HFFc6 (cell line): ENCODE data around the gene RENBP. TPM values are rescaled to one million over a fixed set of nuclear protein-coding genes. Genes with fewer than 3 reads are reported as not detected.

Experiments used
- DNase-seq: peaks from one replicate; pipeline ENCODE4 v3.0.0-alpha.2; 2018
- H3K27ac Mint-ChIP-seq: 2 replicates; pipeline ENCODE4 v1.8.0; 2020; ENCODE audit warnings: mild to moderate bottlenecking, mixed read lengths
- H3K27me3 Mint-ChIP-seq: 2 replicates; pipeline ENCODE4 v1.8.0; 2021; ENCODE audit warnings: mild to moderate bottlenecking, moderate library complexity, mixed read lengths; ENCODE audit not compliant: insufficient read depth
- H3K36me3 Mint-ChIP-seq: 2 replicates; pipeline ENCODE4 v1.8.0; 2021; ENCODE audit warnings: low read depth, mixed read lengths
- H3K4me1 Mint-ChIP-seq: 2 replicates; pipeline ENCODE4 v1.8.0; 2020; ENCODE audit warnings: low read depth, mixed read lengths
- H3K4me3 Mint-ChIP-seq: 2 replicates; pipeline ENCODE4 v1.8.0; 2020; ENCODE audit warnings: mild to moderate bottlenecking, moderate library complexity, mixed read lengths
- H3K9me3 Mint-ChIP-seq: 2 replicates; pipeline ENCODE4 v1.8.0; 2020; ENCODE audit warnings: mild to moderate bottlenecking, mixed read lengths
- total RNA-seq, 6 experiments: library from RNA; stranded (reverse); fragmentation: NEBNext Ultra II Directional; extraction: Animal tissue kit (Norgen Biotek cat#: 25700); gene quantifications; 2 replicates in 1 of 6; 3 replicates in 5 of 6; pipeline ENCODE4 v1.2.3, GENCODE V29; 2021
- TF ChIP-seq, protein P1 (sequence below): fragments of 200-600 bp; sonication (generic); IDR thresholded peaks from 2 replicates; pipeline ENCODE4 v1.5.0; 2021; ENCODE audit warnings: antibody characterized with exemption, mild to moderate bottlenecking

Gene RENBP
- total RNA-seq, 6 experiments from 2014 or later = 0.23 to 0.75 (median 0.40) TPM; not detected in 2

DNA sequence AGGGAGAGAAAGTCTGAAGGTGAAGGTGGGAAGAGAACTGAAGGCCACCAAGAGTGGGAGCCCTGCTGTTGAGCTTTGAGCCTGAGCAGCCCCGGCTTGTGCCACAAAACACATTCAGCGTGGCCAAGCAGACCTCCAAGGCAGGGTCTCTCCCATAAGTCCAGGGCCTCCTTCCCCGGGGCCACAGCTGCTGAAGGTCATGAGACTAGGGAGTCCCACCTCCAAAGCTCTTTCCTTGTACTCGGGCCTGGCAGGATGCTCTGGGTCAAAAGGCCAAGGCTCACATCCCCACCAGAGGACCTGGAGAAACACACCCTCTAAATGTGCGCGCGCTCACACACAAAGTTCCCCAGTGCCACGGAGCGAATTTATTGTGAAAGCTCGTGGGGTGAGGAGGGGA, 14.9 kb downstream of the RENBP start:
- TF ChIP-seq, protein P1, sequence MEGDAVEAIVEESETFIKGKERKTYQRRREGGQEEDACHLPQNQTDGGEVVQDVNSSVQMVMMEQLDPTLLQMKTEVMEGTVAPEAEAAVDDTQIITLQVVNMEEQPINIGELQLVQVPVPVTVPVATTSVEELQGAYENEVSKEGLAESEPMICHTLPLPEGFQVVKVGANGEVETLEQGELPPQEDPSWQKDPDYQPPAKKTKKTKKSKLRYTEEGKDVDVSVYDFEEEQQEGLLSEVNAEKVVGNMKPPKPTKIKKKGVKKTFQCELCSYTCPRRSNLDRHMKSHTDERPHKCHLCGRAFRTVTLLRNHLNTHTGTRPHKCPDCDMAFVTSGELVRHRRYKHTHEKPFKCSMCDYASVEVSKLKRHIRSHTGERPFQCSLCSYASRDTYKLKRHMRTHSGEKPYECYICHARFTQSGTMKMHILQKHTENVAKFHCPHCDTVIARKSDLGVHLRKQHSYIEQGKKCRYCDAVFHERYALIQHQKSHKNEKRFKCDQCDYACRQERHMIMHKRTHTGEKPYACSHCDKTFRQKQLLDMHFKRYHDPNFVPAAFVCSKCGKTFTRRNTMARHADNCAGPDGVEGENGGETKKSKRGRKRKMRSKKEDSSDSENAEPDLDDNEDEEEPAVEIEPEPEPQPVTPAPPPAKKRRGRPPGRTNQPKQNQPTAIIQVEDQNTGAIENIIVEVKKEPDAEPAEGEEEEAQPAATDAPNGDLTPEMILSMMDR = no peak
- Mint-ChIP-seq H3K27me3 (peaks cover 2% of the 10 kb centered on the region; the same call in 1 of the 2 replicates), H3K4me1 (peaks cover 20% of the 10 kb centered on the region), H3K36me3 (peaks cover 5% of the 10 kb centered on the region; the same call in 1 of the 2 replicates), H3K9me3 (no peaks in the 10 kb centered on the region), H3K4me3 (no peak overlapping the region), H3K27ac (peak overlapping the region; percentile 26; the same call in 1 of the 2 replicates)
- DNase-seq = no peak

DNA sequence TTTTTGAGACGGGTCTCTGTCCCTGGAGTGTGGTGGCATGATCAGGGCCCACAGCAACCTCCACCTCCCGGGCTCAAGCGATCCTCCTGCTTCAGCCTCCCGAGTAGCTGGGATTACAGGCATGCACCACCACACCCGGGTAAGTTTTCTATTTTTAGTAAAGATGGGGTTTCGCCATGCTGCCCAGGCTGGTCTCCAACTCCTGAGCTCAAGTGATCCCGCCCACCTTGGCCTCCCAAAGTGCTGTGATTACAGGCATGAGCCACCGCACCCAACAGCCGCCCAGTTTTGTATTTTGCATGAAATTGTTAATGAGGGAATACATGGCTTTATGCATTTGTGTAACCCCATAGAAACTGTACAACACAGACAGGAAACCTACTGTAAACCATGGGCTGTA, 15.6 kb downstream of the RENBP start:
- H3K27me3 Mint-ChIP-seq = peaks cover under 1% of the 10 kb centered on the region; the same call in 1 of the 2 replicates
- peaks cover 25% of the 10 kb centered on the region for H3K4me1 Mint-ChIP-seq
- peaks cover 5% of the 10 kb centered on the region; the same call in 1 of the 2 replicates for H3K36me3 Mint-ChIP-seq
- H3K27ac Mint-ChIP-seq = no peak overlapping the region; the same call in 1 of the 2 replicates
- H3K4me3 Mint-ChIP-seq = no peak overlapping the region; the same call in 1 of the 2 replicates
- H3K9me3 Mint-ChIP-seq = no peaks in the 10 kb centered on the region
- DNase-seq = no peak
- TF ChIP-seq, protein P1 = no peak

DNA sequence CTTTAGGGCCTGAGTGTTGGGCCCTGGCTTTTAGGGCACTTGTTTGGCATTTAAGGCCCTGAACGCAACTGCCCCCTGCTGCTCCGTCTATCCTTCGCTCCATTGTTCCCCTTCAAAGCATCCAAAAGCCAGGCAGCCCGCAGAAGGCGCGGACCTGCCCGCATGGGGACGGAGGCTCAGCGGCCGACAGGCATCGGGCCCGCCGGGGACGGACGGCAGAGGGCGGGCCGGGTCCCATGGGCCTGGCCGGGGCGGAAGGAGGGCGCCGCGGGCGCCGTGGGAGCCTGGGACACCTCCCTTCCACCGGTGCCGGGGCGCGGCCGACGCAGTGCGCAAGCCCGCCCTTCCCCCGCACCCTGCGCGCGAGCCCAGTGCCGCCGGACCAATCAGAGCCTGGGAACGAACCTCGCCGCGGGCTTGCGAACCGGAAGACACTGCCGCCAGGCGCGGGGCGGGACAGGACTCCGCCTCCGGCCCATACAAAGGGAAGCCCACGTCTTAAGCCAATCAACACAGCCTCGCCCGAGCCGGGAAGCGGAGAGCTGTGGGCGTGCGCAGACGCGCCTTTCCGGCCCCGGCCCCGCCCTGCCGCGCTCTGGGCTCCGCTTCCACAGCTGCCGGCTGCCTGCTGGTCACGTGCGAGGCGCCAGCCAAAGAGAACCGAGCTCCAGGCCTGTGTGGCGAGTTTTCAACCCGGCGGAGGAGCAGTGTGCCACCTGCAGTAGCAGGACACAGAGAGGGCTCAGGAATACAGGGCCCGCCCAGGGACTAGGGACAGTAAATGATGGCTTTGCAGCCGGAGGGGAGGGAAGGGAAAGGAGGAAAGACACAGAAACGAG, 16.3 kb downstream of the RENBP start:
- Mint-ChIP-seq H3K4me1 (peaks cover 25% of the 10 kb centered on the region), H3K27me3 (no peaks in the 10 kb centered on the region), H3K4me3 (peak overlapping the region; percentile 85), H3K9me3 (no peaks in the 10 kb centered on the region), H3K36me3 (peaks cover 5% of the 10 kb centered on the region; the same call in 1 of the 2 replicates), H3K27ac (peak overlapping the region; percentile 87)
- TF ChIP-seq, protein P1 = peak; percentile 37; the same call in 1 of the 2 replicates
- DNase-seq = peak; percentile 96

DNA sequence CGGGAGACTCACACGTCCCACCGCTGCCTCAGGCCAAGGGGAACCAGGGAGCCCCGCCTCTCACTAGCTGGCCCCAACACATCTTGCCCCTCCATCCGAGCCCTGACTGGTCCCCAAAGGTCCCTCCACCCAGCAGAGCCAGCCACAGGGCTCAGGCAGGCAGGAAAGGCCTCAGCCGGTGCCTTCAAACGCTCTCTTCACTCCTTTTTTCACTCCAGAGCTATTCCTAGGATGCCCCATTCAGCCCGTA, 16.8 kb downstream of the RENBP start:
- TF ChIP-seq, protein P1 = no peak
- no peak for DNase-seq
- Mint-ChIP-seq H3K27ac (peak overlapping the region; percentile 87), H3K9me3 (no peaks in the 10 kb centered on the region), H3K4me3 (peak overlapping the region; percentile 83), H3K4me1 (peaks cover 25% of the 10 kb centered on the region), H3K27me3 (no peaks in the 10 kb centered on the region), H3K36me3 (peaks cover 5% of the 10 kb centered on the region; the same call in 1 of the 2 replicates)

DNA sequence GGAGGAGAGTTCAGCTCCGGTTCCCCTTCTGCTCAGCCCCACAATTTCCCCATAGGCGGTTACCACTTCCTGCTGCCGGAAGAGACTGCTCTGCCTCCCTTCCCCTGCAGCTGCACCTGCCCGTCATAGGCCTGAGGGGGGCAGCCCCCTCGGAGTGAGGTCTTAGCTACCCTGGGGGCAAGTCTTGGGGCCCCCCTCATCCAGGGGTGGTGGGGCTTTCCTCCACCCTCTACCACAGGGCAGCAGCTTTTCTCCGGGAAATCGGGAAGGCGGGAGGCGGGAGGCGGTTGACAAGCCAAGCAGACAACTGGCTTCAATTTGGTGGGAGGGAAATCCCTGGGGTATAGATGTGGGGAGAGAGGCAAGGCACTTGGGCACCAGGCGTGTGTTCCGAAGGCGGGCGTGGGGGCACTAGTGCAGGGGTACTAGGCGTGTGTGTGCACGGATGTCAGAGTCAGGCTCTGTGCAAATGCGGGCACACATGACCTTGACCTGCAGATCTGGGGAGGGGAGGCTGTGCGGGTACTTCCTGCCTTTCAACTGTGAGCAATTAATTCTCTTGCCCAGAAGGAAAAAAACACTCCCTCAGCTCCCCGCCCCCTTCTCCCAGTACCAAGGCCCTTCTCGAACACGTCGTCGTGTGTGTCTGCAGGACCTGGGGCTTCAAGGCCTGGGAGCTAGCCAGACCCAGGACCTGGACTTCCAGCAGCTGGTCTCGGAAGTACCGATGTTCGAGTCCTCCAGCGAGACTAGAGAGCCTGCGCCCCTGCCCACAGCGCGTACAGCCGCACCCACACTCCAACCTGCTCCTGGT, 17.4 kb downstream of the RENBP start:
- Mint-ChIP-seq H3K36me3 (peaks cover 5% of the 10 kb centered on the region; the same call in 1 of the 2 replicates), H3K4me3 (peak overlapping the region; percentile 83), H3K9me3 (no peaks in the 10 kb centered on the region), H3K4me1 (peaks cover 25% of the 10 kb centered on the region), H3K27me3 (no peaks in the 10 kb centered on the region), H3K27ac (peak overlapping the region; percentile 87)
- TF ChIP-seq, protein P1 = no peak
- DNase-seq = no peak
